ENCODE measurements around the gene KLRF2.

GRCh38 chr12:9908350-9908749, 27.1 kb downstream of the KLRF2 start:
- TF ChIP-seq CTCF (conservative IDR thresholded peaks at IDR 0.05): no peak
- no peak for TF ChIP-seq EZH2 (IDR thresholded peaks at IDR 0.05; ENCODE audit: low read depth)
